Thyroid gland (tissue), 4 donors: ENCODE data around the gene BCKDK.

ENCODE experiments used
- POLR2A ChIP-seq, 2 donors: fragments of 450-650 bp; IDR thresholded peaks; one replicate each; pipeline ENCODE4 v1.6.1; 2017; ENCODE audit warnings: antibody characterized with exemption in 2 of 2, mild to moderate bottlenecking in 2 of 2, moderate library complexity in 1 of 2
- TF ChIP-seq, protein P1 (sequence below), 6 experiments: fragments of 200-600 bp in 3 of 6; fragments of 450-650 bp in 3 of 6; sonication (generic) in 3 of 6; IDR thresholded peaks; one replicate each; pipeline ENCODE4 v1.5.1; 2016 to 2019; ENCODE audit warnings: antibody characterized with exemption in 6 of 6, mild to moderate bottlenecking in 2 of 6, inconsistent platforms in 1 of 6, moderate library complexity in 1 of 6

DNA sequence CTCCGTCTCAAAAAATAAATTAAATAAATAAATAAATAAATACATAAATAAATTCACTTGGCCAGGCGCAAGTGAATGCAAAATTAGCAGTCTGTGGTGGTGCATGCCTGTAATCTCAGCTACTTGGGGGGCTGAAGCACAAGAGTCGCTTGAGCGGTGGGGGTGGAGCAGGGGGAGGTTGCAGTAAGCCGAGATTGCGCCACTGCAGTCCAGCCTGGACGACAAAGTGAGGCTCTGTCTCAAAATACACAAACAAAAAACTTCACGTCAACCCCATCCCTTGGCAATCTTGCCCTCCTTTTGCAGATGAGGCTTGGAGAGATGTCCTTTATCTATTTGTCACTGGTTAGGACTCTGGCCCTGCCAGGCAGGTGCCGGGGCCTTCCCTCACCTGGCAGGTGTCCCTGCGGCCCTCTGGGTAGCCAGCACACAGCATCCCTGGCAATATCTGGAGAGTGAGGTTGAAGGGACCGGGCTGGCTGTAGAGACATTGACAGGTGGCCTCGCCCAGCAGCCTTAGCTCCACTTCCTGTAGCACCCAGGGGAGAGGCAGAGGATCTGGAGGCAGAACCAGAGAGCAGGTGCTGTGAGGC lies 37.3 kb downstream of the BCKDK start:
- TF ChIP-seq, protein P1, sequence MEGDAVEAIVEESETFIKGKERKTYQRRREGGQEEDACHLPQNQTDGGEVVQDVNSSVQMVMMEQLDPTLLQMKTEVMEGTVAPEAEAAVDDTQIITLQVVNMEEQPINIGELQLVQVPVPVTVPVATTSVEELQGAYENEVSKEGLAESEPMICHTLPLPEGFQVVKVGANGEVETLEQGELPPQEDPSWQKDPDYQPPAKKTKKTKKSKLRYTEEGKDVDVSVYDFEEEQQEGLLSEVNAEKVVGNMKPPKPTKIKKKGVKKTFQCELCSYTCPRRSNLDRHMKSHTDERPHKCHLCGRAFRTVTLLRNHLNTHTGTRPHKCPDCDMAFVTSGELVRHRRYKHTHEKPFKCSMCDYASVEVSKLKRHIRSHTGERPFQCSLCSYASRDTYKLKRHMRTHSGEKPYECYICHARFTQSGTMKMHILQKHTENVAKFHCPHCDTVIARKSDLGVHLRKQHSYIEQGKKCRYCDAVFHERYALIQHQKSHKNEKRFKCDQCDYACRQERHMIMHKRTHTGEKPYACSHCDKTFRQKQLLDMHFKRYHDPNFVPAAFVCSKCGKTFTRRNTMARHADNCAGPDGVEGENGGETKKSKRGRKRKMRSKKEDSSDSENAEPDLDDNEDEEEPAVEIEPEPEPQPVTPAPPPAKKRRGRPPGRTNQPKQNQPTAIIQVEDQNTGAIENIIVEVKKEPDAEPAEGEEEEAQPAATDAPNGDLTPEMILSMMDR (IDR thresholded peaks at IDR 0.05) = no peak
- TF ChIP-seq POLR2A (IDR thresholded peaks at IDR 0.05) = no peak
